SK-N-SH (cell line): ENCODE measurements around the gene RICTOR. TPM values are rescaled to one million over a fixed set of nuclear protein-coding genes. Genes with fewer than 3 reads are reported as not detected.

Experiments
- CTCF ChIA-PET: fragments of 300-600, 350-600 bp; formaldehyde crosslinking; extraction: SDS; loops from one replicate; lab custom pipeline; 2021; lab: Yijun Ruan, JAX
- POLR2A ChIA-PET: fragments of 350-600 bp; sonication (Branson Sonifier 250); formaldehyde crosslinking; extraction: SDS; loops from one replicate; lab custom pipeline; 2020; ENCODE audit warnings: antibody characterized with exemption, inconsistent platforms; lab: Yijun Ruan, JAX
- DNase-seq: peaks from one replicate; pipeline ENCODE4 v3.0.0; 2012
- H2AFZ ChIP-seq: fragments of 200-600 bp; sonication (generic); 2 replicates; pipeline ENCODE4 v1.8.1; 2016; ENCODE audit warnings: antibody characterized with exemption, mild to moderate bottlenecking, low read depth
- H3F3A ChIP-seq: fragments of 200-600 bp; sonication (generic); replicated peaks from 2 replicates; pipeline ENCODE3; 2016; ENCODE audit warnings: antibody characterized with exemption, mild to moderate bottlenecking; ENCODE audit not compliant: insufficient read depth
- H3K27ac ChIP-seq, 2 experiments: fragments of 200-500 bp in 1 of 2; fragments of 200-600 bp in 1 of 2; sonication (Bioruptor generic) in 1 of 2; sonication (generic), shearing (Covaris generic) in 1 of 2; 2 replicates each; pipeline versions ENCODE4 v1.5.1 to v1.6.1; 2014 to 2016; ENCODE audit warnings: low read depth in 2 of 2, inconsistent platforms in 1 of 2, low read length in 1 of 2, mild to moderate bottlenecking in 1 of 2, mixed read lengths in 1 of 2
- H3K27me3 ChIP-seq: fragments of 200-600 bp; sonication (generic), shearing (Covaris generic); 2 replicates; pipeline ENCODE4 v1.6.1; 2016; ENCODE audit warnings: mixed run types; ENCODE audit not compliant: insufficient read depth
- H3K36me3 ChIP-seq, 2 experiments: fragments of 200-500 bp in 1 of 2; fragments of 200-600 bp in 1 of 2; sonication (Bioruptor generic) in 1 of 2; sonication (generic) in 1 of 2; replicated peaks in 1 of 2; 2 replicates each; pipeline versions ENCODE3 to v1.5.1; 2014 to 2016; ENCODE audit warnings: low read length in 1 of 2, mild to moderate bottlenecking in 1 of 2; ENCODE audit not compliant: insufficient read depth in 2 of 2, control insufficient read depth in 1 of 2
- H3K4me1 ChIP-seq, 2 experiments: fragments of 200-500 bp in 1 of 2; fragments of 200-600 bp in 1 of 2; sonication (Bioruptor generic) in 1 of 2; sonication (generic), shearing (Covaris generic) in 1 of 2; 2 replicates each; pipeline versions ENCODE4 v1.5.1 to v1.6.1; 2014 to 2016; ENCODE audit warnings: low read depth in 1 of 2, low read length in 1 of 2, mixed run types in 1 of 2; ENCODE audit not compliant: insufficient read depth in 2 of 2, control insufficient read depth in 1 of 2
- H3K4me2 ChIP-seq: fragments of 200-600 bp; sonication (generic), shearing (Covaris generic); 2 replicates; pipeline ENCODE4 v1.6.1; 2017; ENCODE audit warnings: mixed run types
- H3K4me3 ChIP-seq, 2 experiments: fragments of 200-500 bp in 1 of 2; fragments of 200-600 bp in 1 of 2; sonication (Bioruptor generic) in 1 of 2; sonication (generic), shearing (Covaris generic) in 1 of 2; 2 replicates each; pipeline versions ENCODE4 v1.5.1 to v1.8.1; 2014 to 2016; ENCODE audit warnings: low read depth in 2 of 2, inconsistent platforms in 1 of 2, low read length in 1 of 2, mild to moderate bottlenecking in 1 of 2, mixed read lengths in 1 of 2, moderate library complexity in 1 of 2
- H3K79me2 ChIP-seq: fragments of 200-600 bp; sonication (generic); 2 replicates; pipeline ENCODE4 v1.8.1; 2017; ENCODE audit warnings: mild to moderate bottlenecking; ENCODE audit not compliant: insufficient read depth
- H3K9ac ChIP-seq: fragments of 200-600 bp; sonication (generic); 2 replicates; pipeline ENCODE4 v1.6.1; 2017; ENCODE audit warnings: mixed run types
- H3K9me2 ChIP-seq: fragments of 200-600 bp; sonication (generic); 2 replicates; pipeline ENCODE4 v1.6.1; 2017; ENCODE audit warnings: mixed run types
- H3K9me3 ChIP-seq: fragments of 200-600 bp; sonication (generic); 2 replicates; pipeline ENCODE4 v1.6.1; 2017; ENCODE audit warnings: mixed run types, mild to moderate bottlenecking, moderate library complexity
- H4K20me1 ChIP-seq: fragments of 200-600 bp; sonication (generic); 2 replicates; pipeline ENCODE4 v1.6.1; 2017; ENCODE audit warnings: mild to moderate bottlenecking, mixed run types; ENCODE audit not compliant: insufficient read depth
- ELF1 ChIP-seq: IDR thresholded peaks from 2 replicates; pipeline ENCODE4 v1.4.0; 2012
- EP300 ChIP-seq, 2 experiments: IDR thresholded peaks; 2 replicates each; pipeline versions ENCODE4 v1.4.0 to v1.6.1; 2012; ENCODE audit warnings: borderline replicate concordance in 1 of 2, low read depth in 1 of 2, low read length in 1 of 2
- EZH2phosphoT487 ChIP-seq: fragments of 200-600 bp; sonication (generic); IDR thresholded peaks from 2 replicates; pipeline ENCODE4 v1.6.1; 2017; ENCODE audit warnings: low read depth, mixed run types, mild to moderate bottlenecking, antibody characterized with exemption, moderate library complexity, borderline replicate concordance
- FOSL2 ChIP-seq: IDR thresholded peaks from 2 replicates; pipeline ENCODE4 v1.4.0; 2012; ENCODE audit warnings: low read depth, mild to moderate bottlenecking, moderate library complexity, borderline replicate concordance
- FOXJ3 ChIP-seq: sonication (generic); formaldehyde crosslinking; IDR thresholded peaks from 2 replicates; pipeline ENCODE4 v1.5.1; 2020; ENCODE audit warnings: mild to moderate bottlenecking, missing genetic modification reagents
- FOXM1 ChIP-seq: IDR thresholded peaks from 2 replicates; pipeline ENCODE4 v1.4.0; 2012; ENCODE audit warnings: low read depth, mild to moderate bottlenecking
- GABPA ChIP-seq: IDR thresholded peaks from 2 replicates; pipeline ENCODE4 v1.4.0; 2012; ENCODE audit warnings: low read depth, mild to moderate bottlenecking
- JUND ChIP-seq: IDR thresholded peaks from 2 replicates; pipeline ENCODE4 v1.4.0; 2012
- MEF2A ChIP-seq: IDR thresholded peaks from 2 replicates; pipeline ENCODE4 v1.4.0; 2012; ENCODE audit warnings: low read depth, borderline replicate concordance
- MXI1 ChIP-seq: IDR thresholded peaks from 2 replicates; pipeline ENCODE4 v1.6.1; 2012; ENCODE audit warnings: mild to moderate bottlenecking, low read depth, low read length, improper control_type of control experiment
- NFIC ChIP-seq: IDR thresholded peaks from 2 replicates; pipeline ENCODE4 v1.4.0; 2012; ENCODE audit warnings: borderline replicate concordance
- NRF1 ChIP-seq: IDR thresholded peaks from 2 replicates; pipeline ENCODE4 v1.6.1; 2012; ENCODE audit warnings: low read depth, mild to moderate bottlenecking, low read length
- RAD21 ChIP-seq: IDR thresholded peaks from 2 replicates; pipeline ENCODE4 v1.6.1; 2012; ENCODE audit warnings: mild to moderate bottlenecking, low read length
- RCOR1 ChIP-seq: fragments of 150-350 bp; IDR thresholded peaks from 2 replicates; pipeline ENCODE4 v1.6.1; 2017; ENCODE audit warnings: antibody characterized with exemption, low read length
- RXRA ChIP-seq: IDR thresholded peaks from 2 replicates; pipeline ENCODE4 v1.4.0; 2012; ENCODE audit warnings: low read depth, mild to moderate bottlenecking, borderline replicate concordance
- SIN3A ChIP-seq: IDR thresholded peaks from 2 replicates; pipeline ENCODE4 v1.6.1; 2012; ENCODE audit warnings: low read depth, mild to moderate bottlenecking, low read length, moderate library complexity, borderline replicate concordance
- SMC3 ChIP-seq: IDR thresholded peaks from 2 replicates; pipeline ENCODE4 v1.6.1; 2012; ENCODE audit warnings: low read depth, low read length, improper control_type of control experiment
- TAF1 ChIP-seq: IDR thresholded peaks from 2 replicates; pipeline ENCODE4 v1.6.1; 2012; ENCODE audit warnings: low read depth, mild to moderate bottlenecking, low read length, moderate library complexity, borderline replicate concordance
- TEAD4 ChIP-seq: IDR thresholded peaks from 2 replicates; pipeline ENCODE4 v1.4.0; 2012; ENCODE audit warnings: mild to moderate bottlenecking, borderline replicate concordance; ENCODE audit not compliant: insufficient read depth
- YY1 ChIP-seq: IDR thresholded peaks from 2 replicates; pipeline ENCODE4 v1.4.0; 2012; ENCODE audit warnings: low read depth, mild to moderate bottlenecking
- WGBS: methylation state at CpG from one replicate; pipeline ENCODE4 v1.1.6; 2017; ENCODE audit warnings: low lambda C conversion rate; 5-methylcytosine and 5-hydroxymethylcytosine counted together
- polyA plus RNA-seq, 3 experiments: library from polyadenylated mRNA; depleted of rRNA; stranded (reverse); fragments of >200 nt; gene quantifications; 2 replicates each; pipeline ENCODE4 v1.2.3, GENCODE V29; 2012
- TF ChIP-seq, protein P1 (sequence below): IDR thresholded peaks from 2 replicates; pipeline ENCODE4; 2012
- TF ChIP-seq, protein P2 (sequence below): IDR thresholded peaks from 2 replicates; pipeline ENCODE4 v1.4.0; 2012; ENCODE audit warnings: low read depth, borderline replicate concordance
- TF ChIP-seq, protein P3 (sequence below): IDR thresholded peaks from 2 replicates; pipeline ENCODE4 v1.4.0; 2012; ENCODE audit warnings: low read depth, borderline replicate concordance
- TF ChIP-seq, protein P4 (sequence below): IDR thresholded peaks from 2 replicates; pipeline ENCODE4 v1.6.1; 2012; ENCODE audit warnings: mild to moderate bottlenecking, low read depth, low read length, moderate library complexity

RICTOR gene
- polyA plus RNA-seq, 1 of the 3 experiments (the other 2 are of a cell fraction), result 1.6 TPM

DNA sequence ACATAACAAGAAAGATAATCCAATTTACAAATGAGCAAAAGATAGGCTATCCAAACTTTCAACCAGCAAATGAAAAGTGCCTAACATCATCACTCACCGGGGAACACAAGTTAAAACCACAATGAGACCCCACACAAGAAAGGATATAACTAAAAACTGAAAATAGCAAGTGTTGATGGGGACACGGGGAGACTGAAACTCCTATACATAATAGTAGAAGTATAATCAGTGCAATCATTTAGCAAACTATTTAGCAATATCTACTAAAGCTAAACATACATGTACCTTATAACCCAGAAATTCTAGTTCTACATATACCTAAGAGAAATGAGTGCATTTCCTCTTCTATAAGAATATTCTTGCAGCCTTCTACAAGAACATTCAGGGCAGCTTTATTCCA is 72.5 kb downstream of the RICTOR start (continued):
- no peak for TF ChIP-seq EZH2phosphoT487
- TF ChIP-seq GABPA, result no peak
- no peak for TF ChIP-seq EP300 (IDR thresholded peaks at IDR 0.05; ENCODE audit: borderline replicate concordance in 1 of 2, low read depth in 1 of 2, low read length in 1 of 2)
- TF ChIP-seq, protein P1, sequence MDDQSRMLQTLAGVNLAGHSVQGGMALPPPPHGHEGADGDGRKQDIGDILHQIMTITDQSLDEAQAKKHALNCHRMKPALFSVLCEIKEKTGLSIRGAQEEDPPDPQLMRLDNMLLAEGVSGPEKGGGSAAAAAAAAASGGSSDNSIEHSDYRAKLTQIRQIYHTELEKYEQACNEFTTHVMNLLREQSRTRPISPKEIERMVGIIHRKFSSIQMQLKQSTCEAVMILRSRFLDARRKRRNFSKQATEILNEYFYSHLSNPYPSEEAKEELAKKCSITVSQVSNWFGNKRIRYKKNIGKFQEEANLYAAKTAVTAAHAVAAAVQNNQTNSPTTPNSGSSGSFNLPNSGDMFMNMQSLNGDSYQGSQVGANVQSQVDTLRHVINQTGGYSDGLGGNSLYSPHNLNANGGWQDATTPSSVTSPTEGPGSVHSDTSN, result no peak
- TF ChIP-seq FOXJ3 (CRISPR knock-in tag), result no peak
- TF ChIP-seq, all 33 proteins: peak for 0

DNA sequence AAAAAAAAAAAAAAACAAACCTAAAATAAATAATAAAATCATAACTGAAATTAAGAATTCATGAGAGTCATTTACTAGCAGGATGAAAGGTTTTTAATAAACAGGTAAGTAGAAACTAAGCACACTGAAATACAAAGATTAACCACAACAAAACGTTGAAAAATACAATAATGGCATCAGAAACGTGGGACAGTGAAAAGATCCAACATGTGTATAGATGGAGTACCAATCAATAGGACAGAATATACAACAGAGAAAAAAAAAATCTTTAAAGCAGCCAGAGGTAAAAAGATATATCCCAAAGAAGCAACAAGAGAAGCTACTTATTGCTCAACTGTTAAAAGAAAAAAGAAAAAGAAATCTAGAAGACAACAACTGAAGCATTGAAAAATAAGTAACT is 75.2 kb downstream of the RICTOR start:
- CTCF ChIA-PET, result interaction anchor here (2.2 kb wide), 1 partner anchor 82 kb away, joined by 11 read pairs; no protein-coding TSS in a partner anchor
- Histone ChIP-seq H4K20me1 (no peaks in the 10 kb centered on the region), H2AFZ (no peak overlapping the region), H3K27me3 (no peaks in the 10 kb centered on the region), H3K9ac (no peak overlapping the region), H3K4me3 (no peak overlapping the region), H3K36me3 (peaks cover 3 to 45% of the 10 kb centered on the region in 2 experiments), H3K4me1 (no peaks in the 10 kb centered on the region), H3K4me2 (no peak overlapping the region), H3K27ac (no peak overlapping the region), H3K9me3 (no peaks in the 10 kb centered on the region), H3K79me2 (no peaks in the 10 kb centered on the region), H3F3A (peaks cover 5% of the 10 kb centered on the region), H3K9me2 (no peaks in the 10 kb centered on the region)
- DNase-seq, result no peak
- no peak for TF ChIP-seq FOSL2
- TF ChIP-seq MXI1, result no peak
- TF ChIP-seq RCOR1, result no peak
- TF ChIP-seq NRF1, result no peak
- TF ChIP-seq, protein P2, sequence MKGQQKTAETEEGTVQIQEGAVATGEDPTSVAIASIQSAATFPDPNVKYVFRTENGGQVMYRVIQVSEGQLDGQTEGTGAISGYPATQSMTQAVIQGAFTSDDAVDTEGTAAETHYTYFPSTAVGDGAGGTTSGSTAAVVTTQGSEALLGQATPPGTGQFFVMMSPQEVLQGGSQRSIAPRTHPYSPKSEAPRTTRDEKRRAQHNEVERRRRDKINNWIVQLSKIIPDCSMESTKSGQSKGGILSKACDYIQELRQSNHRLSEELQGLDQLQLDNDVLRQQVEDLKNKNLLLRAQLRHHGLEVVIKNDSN, result no peak
- TF ChIP-seq SMC3, result no peak
- TF ChIP-seq SIN3A, result no peak
- TF ChIP-seq RXRA, result no peak
- TF ChIP-seq TAF1, result no peak
- TF ChIP-seq, protein P3, sequence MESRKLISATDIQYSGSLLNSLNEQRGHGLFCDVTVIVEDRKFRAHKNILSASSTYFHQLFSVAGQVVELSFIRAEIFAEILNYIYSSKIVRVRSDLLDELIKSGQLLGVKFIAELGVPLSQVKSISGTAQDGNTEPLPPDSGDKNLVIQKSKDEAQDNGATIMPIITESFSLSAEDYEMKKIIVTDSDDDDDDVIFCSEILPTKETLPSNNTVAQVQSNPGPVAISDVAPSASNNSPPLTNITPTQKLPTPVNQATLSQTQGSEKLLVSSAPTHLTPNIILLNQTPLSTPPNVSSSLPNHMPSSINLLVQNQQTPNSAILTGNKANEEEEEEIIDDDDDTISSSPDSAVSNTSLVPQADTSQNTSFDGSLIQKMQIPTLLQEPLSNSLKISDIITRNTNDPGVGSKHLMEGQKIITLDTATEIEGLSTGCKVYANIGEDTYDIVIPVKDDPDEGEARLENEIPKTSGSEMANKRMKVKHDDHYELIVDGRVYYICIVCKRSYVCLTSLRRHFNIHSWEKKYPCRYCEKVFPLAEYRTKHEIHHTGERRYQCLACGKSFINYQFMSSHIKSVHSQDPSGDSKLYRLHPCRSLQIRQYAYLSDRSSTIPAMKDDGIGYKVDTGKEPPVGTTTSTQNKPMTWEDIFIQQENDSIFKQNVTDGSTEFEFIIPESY, result no peak
- no peak for TF ChIP-seq NFIC
- TF ChIP-seq JUND, result no peak
- TF ChIP-seq YY1, result no peak
- TF ChIP-seq RAD21, result no peak
- TF ChIP-seq MEF2A, result no peak
- TF ChIP-seq, protein P4, sequence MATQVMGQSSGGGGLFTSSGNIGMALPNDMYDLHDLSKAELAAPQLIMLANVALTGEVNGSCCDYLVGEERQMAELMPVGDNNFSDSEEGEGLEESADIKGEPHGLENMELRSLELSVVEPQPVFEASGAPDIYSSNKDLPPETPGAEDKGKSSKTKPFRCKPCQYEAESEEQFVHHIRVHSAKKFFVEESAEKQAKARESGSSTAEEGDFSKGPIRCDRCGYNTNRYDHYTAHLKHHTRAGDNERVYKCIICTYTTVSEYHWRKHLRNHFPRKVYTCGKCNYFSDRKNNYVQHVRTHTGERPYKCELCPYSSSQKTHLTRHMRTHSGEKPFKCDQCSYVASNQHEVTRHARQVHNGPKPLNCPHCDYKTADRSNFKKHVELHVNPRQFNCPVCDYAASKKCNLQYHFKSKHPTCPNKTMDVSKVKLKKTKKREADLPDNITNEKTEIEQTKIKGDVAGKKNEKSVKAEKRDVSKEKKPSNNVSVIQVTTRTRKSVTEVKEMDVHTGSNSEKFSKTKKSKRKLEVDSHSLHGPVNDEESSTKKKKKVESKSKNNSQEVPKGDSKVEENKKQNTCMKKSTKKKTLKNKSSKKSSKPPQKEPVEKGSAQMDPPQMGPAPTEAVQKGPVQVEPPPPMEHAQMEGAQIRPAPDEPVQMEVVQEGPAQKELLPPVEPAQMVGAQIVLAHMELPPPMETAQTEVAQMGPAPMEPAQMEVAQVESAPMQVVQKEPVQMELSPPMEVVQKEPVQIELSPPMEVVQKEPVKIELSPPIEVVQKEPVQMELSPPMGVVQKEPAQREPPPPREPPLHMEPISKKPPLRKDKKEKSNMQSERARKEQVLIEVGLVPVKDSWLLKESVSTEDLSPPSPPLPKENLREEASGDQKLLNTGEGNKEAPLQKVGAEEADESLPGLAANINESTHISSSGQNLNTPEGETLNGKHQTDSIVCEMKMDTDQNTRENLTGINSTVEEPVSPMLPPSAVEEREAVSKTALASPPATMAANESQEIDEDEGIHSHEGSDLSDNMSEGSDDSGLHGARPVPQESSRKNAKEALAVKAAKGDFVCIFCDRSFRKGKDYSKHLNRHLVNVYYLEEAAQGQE, result no peak
- no peak for TF ChIP-seq ELF1
- TF ChIP-seq FOXM1, result no peak
- TF ChIP-seq TEAD4, result no peak
- POLR2A ChIA-PET, result no interaction called here
- WGBS, result 93% methylated on average over 2 of the region's 2 CpGs
